Spleen (tissue), 11 donors: ENCODE results near the gene CSNK1E. TPM values are rescaled to one million over a fixed set of nuclear protein-coding genes. Genes with fewer than 3 reads are reported as not detected.

Experiments
- DNase-seq: peaks from one replicate; pipeline ENCODE4 v3.0.0-alpha.2; 2020
- H3K27ac ChIP-seq, 8 donors: fragments of 200-600 bp; sonication (generic) in 7 of 8; 1 replicate in 4 of 8; 2 replicates in 4 of 8; pipeline versions ENCODE4 v1.5.0 to v1.8.0; 2016 to 2021; ENCODE audit warnings: inconsistent platforms in 4 of 8, mild to moderate bottlenecking in 4 of 8, moderate library complexity in 1 of 8
- H3K27me3 ChIP-seq, 7 donors: fragments of 200-600 bp; sonication (generic) in 6 of 7; replicated peaks in 1 of 7; 1 replicate in 4 of 7; 2 replicates in 3 of 7; pipeline versions ENCODE4 v1.5.0 to v1.8.0; 2016 to 2021; ENCODE audit warnings: inconsistent platforms in 3 of 7, mild to moderate bottlenecking in 1 of 7
- H3K36me3 ChIP-seq, 6 donors: fragments of 200-600 bp; sonication (generic) in 5 of 6; 1 replicate in 4 of 6; 2 replicates in 2 of 6; pipeline versions ENCODE4 v1.5.0 to v1.8.0; 2016 to 2021; ENCODE audit warnings: inconsistent platforms in 2 of 6
- H3K4me1 ChIP-seq, 6 donors: fragments of 200-600 bp; sonication (generic) in 5 of 6; 1 replicate in 3 of 6; 2 replicates in 3 of 6; pipeline versions ENCODE4 v1.5.0 to v1.8.0; 2016 to 2021; ENCODE audit warnings: inconsistent platforms in 3 of 6
- H3K4me3 ChIP-seq, 8 donors: fragments of 200-600 bp; sonication (generic) in 7 of 8; 1 replicate in 4 of 8; 2 replicates in 4 of 8; pipeline versions ENCODE4 v1.5.0 to v1.8.0; 2016 to 2021; ENCODE audit warnings: inconsistent platforms in 4 of 8, mild to moderate bottlenecking in 4 of 8, moderate library complexity in 2 of 8
- H3K9me3 ChIP-seq, 8 donors: fragments of 200-600 bp; sonication (generic) in 7 of 8; 1 replicate in 4 of 8; 2 replicates in 4 of 8; pipeline versions ENCODE4 v1.5.0 to v1.8.0; 2016 to 2021; ENCODE audit warnings: inconsistent platforms in 4 of 8
- POLR2A ChIP-seq, 3 donors: fragments of 450-650 bp; IDR thresholded peaks; one replicate each; pipeline ENCODE4 v1.5.1; 2017; ENCODE audit warnings: antibody characterized with exemption in 3 of 3, mild to moderate bottlenecking in 1 of 3
- POLR2AphosphoS5 ChIP-seq, 3 donors: sonication (generic); formaldehyde crosslinking; IDR thresholded peaks; one replicate each; pipeline ENCODE4 v1.5.1; 2017; ENCODE audit warnings: antibody characterized with exemption in 3 of 3
- WGBS, 5 donors: extraction: QIAGEN DNeasy Blood & Tissue Kit in 3 of 5; methylation state at CpG; one replicate each; pipeline versions ENCODE4 v1.1.5 to v1.1.7; 2013 to 2018; 5-methylcytosine and 5-hydroxymethylcytosine counted together
- intact Hi-C: fragments of 100-400 bp; cut with DNase I; formaldehyde crosslinking; loops from one replicate; pipeline ENCODE4 v1.15.0; 2023; ENCODE audit warnings: low total_unique reads
- polyA plus RNA-seq, 3 donors: library from polyadenylated mRNA; stranded (reverse); fragments of 200-250 nt; gene quantifications; one replicate each; pipeline ENCODE4 v1.2.1, GENCODE V29; 2013
- total RNA-seq, 7 donors: library from RNA; depleted of rRNA in 3 of 7; stranded (reverse); fragments of >200 nt in 3 of 7; fragmentation: NEBNext Ultra II Directional in 4 of 7; extraction: Animal tissue kit (Norgen Biotek cat#: 25700) in 4 of 7; gene quantifications; one replicate each; pipeline versions ENCODE4 v1.1.0 to v1.2.1, GENCODE V29; 2016 to 2021
- TF ChIP-seq, protein P1 (sequence below), 11 experiments: fragments of 200-600 bp in 7 of 11; fragments of 450-650 bp in 4 of 11; sonication (generic) in 4 of 11; IDR thresholded peaks in 8 of 11; conservative IDR thresholded peaks in 3 of 11; 1 replicate in 7 of 11; 2 replicates in 4 of 11; pipeline versions ENCODE4 v1.4.0 to v1.8.0; 2016 to 2021; ENCODE audit warnings: antibody characterized with exemption in 11 of 11, inconsistent platforms in 4 of 11, mild to moderate bottlenecking in 1 of 11
- donor health status: healthy with polysubstance abuse.
- donor health status: DM: no; HTN: no; CAD: no; lungs with moderate emphysema.
- donor health status: DM: no; HTN: no; CAD: no.
- donor health status: Bipolar disorder and iron deficiency.
- donor health status: healthy.
- donor health status: DM: no; HTN: no; CAD: no.
- donor health status: DM: yes; HTN: yes; CAD: no.

The CSNK1E gene
- total and polyA plus RNA-seq, 10 donors: 32.8 to 157 (median 103) TPM

DNA sequence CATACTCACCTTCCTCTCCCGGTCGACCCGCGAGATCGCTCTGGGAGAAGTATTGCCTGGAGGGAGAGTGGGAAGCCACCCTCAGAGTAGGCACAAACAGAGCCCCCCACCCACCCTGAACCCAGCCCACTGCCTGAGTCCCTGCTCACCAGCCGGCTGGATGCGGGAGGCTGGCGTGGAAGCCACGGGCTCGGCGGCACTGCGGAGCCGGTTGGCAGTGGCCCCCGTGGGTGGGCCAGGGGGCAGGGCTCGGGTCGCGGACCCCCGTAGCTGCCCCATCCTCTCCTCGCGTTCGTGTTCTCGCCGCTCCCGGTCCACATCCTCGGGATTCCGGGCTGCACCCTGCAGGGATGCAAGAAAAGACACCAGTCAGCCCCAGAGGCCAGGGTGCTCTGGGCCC is 23.0 kb downstream of the CSNK1E start:
- TF ChIP-seq, protein P1, sequence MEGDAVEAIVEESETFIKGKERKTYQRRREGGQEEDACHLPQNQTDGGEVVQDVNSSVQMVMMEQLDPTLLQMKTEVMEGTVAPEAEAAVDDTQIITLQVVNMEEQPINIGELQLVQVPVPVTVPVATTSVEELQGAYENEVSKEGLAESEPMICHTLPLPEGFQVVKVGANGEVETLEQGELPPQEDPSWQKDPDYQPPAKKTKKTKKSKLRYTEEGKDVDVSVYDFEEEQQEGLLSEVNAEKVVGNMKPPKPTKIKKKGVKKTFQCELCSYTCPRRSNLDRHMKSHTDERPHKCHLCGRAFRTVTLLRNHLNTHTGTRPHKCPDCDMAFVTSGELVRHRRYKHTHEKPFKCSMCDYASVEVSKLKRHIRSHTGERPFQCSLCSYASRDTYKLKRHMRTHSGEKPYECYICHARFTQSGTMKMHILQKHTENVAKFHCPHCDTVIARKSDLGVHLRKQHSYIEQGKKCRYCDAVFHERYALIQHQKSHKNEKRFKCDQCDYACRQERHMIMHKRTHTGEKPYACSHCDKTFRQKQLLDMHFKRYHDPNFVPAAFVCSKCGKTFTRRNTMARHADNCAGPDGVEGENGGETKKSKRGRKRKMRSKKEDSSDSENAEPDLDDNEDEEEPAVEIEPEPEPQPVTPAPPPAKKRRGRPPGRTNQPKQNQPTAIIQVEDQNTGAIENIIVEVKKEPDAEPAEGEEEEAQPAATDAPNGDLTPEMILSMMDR (IDR thresholded peaks at IDR 0.05 in 8 of 11, conservative IDR thresholded peaks at IDR 0.05 in 3 of 11): no peak
- TF ChIP-seq POLR2A (IDR thresholded peaks at IDR 0.05): no peak
- peak in 1 of 3 donors; percentile 5 for TF ChIP-seq POLR2AphosphoS5 (IDR thresholded peaks at IDR 0.05)
- Histone ChIP-seq H3K27ac (peak overlapping the region in 2 of 8 donors; percentile 37 to 55), H3K9me3 (no peaks in the 10 kb centered on the region), H3K36me3 (peaks cover 9 to 98% (median 68%) of the 10 kb centered on the region in 6 donors), H3K4me1 (peaks cover 0 to 29% (median 6%) of the 10 kb centered on the region in 6 donors), H3K27me3 (no peaks in the 10 kb centered on the region), H3K4me3 (no peak overlapping the region)
- intact Hi-C loops: no loop called here
- DNase-seq: no peak
- whole genome bisulfite sequencing, 5 donors: 88 to 98% (median 95%) methylated on average over 14 to 26 of the region's 26 CpGs

DNA sequence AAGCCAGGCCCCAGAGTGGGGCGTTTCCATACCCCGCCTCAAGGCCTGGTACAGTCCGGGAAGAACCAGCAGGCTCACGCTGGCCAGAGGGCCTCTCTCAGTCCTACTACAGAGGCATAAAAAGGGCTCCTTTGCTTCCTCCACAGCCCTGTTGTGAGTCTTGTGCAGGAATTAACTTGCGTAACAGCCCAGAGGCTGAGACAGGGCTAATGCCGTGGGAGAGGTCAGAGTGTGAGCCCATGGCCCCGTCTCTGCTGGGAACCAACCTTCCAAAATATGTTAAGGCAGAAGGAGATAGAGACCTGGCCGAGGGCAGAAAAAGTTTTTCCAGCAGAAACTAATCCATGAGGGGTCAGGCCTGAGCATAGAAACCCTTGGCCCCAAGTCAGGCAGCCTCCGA is 24.5 kb downstream of the CSNK1E start:
- 60 to 87% (median 72%) methylated on average over 8 to 9 of the region's 9 CpGs for WGBS, 5 donors
- H3K9me3 ChIP-seq: no peaks in the 10 kb centered on the region
- no peaks in the 10 kb centered on the region for H3K27me3 ChIP-seq
- no peak for DNase-seq
- intact Hi-C loops: no loop called here
- H3K36me3 ChIP-seq: peaks cover 0 to 83% (median 53%) of the 10 kb centered on the region in 6 donors
- H3K4me3 ChIP-seq: no peak overlapping the region
- H3K27ac ChIP-seq: peak overlapping the region in 4 of 8 donors; percentile 23 to 55 (median 36)
- H3K4me1 ChIP-seq: peaks cover 0 to 31% (median 6%) of the 10 kb centered on the region in 6 donors
- TF ChIP-seq, protein P1 (IDR thresholded peaks at IDR 0.05 in 8 of 11, conservative IDR thresholded peaks at IDR 0.05 in 3 of 11): no peak
- peak in 1 of 3 donors; percentile 46 for TF ChIP-seq POLR2AphosphoS5 (IDR thresholded peaks at IDR 0.05)

DNA sequence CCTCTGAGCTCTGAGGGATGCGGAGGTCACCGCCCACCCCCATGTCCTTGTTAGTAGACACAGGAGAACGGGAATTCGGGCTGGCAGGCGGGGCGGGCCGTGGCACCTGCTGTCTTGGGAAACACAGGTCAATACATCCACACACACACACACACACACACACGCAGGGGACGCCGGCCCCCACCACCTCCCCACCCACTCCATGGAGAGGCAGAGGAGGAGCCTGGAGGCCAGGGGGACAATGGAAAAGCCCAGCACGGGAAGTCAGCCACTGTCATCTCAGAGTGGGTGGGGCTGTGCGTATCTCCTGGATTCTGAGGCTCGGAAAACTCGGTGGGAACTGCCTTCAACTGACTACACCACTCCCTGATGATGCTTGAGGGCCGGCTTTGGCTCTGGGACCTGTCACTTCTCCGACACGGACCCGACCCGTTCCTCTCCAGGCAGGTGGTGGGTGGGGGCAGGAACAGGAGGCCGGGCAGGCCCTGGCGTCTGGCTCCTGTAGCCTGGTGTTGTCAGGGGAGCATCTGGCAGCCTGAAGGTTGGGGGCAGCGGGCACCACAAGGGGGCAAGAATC is 25.9 kb downstream of the CSNK1E start:
- Histone ChIP-seq H3K27ac (peak overlapping the region in 2 of 8 donors; percentile 21 to 25), H3K4me3 (no peak overlapping the region), H3K9me3 (no peaks in the 10 kb centered on the region), H3K27me3 (no peaks in the 10 kb centered on the region), H3K4me1 (peaks cover 0 to 31% (median 6%) of the 10 kb centered on the region in 6 donors), H3K36me3 (peaks cover 0 to 69% (median 39%) of the 10 kb centered on the region in 6 donors)
- WGBS, 5 donors: 81 to 84% (median 83%) methylated on average over 14 to 22 of the region's 22 CpGs
- DNase-seq: no peak
- intact Hi-C loops: no loop called here
- TF ChIP-seq POLR2A (IDR thresholded peaks at IDR 0.05): no peak
- TF ChIP-seq POLR2AphosphoS5 (IDR thresholded peaks at IDR 0.05): peak in 2 of 3 donors; percentile 32 to 58
- TF ChIP-seq, protein P1 (IDR thresholded peaks at IDR 0.05 in 8 of 11, conservative IDR thresholded peaks at IDR 0.05 in 3 of 11): no peak

DNA sequence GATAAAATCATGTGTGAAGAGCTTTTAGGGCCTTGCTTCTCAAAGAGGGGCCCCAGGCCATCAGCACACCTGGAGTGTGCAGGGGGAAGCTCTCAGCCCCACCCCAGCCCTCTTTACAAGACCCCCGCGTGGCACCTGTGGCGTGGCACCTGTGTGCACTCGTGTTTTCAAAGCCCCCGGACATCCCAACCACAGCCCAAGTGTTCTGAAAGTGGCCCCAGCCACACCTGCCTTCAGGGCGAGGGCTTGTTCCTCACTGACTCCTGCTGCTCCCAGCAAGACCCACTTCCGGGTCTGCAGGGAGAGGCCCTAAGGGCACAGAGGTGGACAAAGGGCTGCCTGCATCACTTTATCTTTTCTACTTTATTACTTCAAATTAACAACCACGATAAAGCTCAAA is 26.9 kb downstream of the CSNK1E start:
- intact Hi-C loops: no loop called here
- DNase-seq: no peak
- Histone ChIP-seq H3K4me1 (peaks cover 0 to 31% (median 6%) of the 10 kb centered on the region in 6 donors), H3K36me3 (peaks cover 0 to 60% (median 30%) of the 10 kb centered on the region in 6 donors), H3K27me3 (no peaks in the 10 kb centered on the region), H3K27ac (peak overlapping the region; percentile 7 to 74 (median 48)), H3K9me3 (no peaks in the 10 kb centered on the region), H3K4me3 (no peak overlapping the region)
- WGBS, 5 donors: 60 to 78% (median 64%) methylated on average over 8 of the region's 8 CpGs
- TF ChIP-seq POLR2A (IDR thresholded peaks at IDR 0.05) (no peak), POLR2AphosphoS5 (IDR thresholded peaks at IDR 0.05) (peak in 1 of 3 donors; percentile 12)
- TF ChIP-seq, protein P1 (IDR thresholded peaks at IDR 0.05 in 8 of 11, conservative IDR thresholded peaks at IDR 0.05 in 3 of 11): no peak
